Lower leg skin (tissue), 4 donors: ENCODE measurements around the gene SLC25A51. TPM values are rescaled to one million over a fixed set of nuclear protein-coding genes. Genes with fewer than 3 reads are reported as not detected.

ENCODE experiments used
- DNase-seq, 2 donors: peaks; one replicate each; pipeline ENCODE4 v3.0.0-alpha.2; 2019; ENCODE audit warnings: low spot score in 2 of 2
- H3K4me3 ChIP-seq: fragments of 200-600 bp; sonication (generic); 2 replicates; pipeline ENCODE4 v1.5.1; 2017; ENCODE audit warnings: mild to moderate bottlenecking, low read depth; ENCODE audit not compliant: poor library complexity, severe bottlenecking
- POLR2A ChIP-seq, 2 donors: fragments of 450-650 bp; IDR thresholded peaks; one replicate each; pipeline ENCODE4 v1.6.1; 2016 to 2017; ENCODE audit warnings: antibody characterized with exemption in 2 of 2, mild to moderate bottlenecking in 1 of 2, moderate library complexity in 1 of 2
- WGBS, 2 donors: methylation state at CpG; one replicate each; pipeline ENCODE4 v1.1.5; 2018; 5-methylcytosine and 5-hydroxymethylcytosine counted together
- intact Hi-C: fragments of 100-400 bp; cut with DNase I; formaldehyde crosslinking; loops from one replicate; pipeline ENCODE4 v1.15.0; 2023; ENCODE audit warnings: low total_unique reads
- total RNA-seq, 4 donors: library from RNA; depleted of rRNA; stranded (reverse); fragments of >200 nt; gene quantifications; one replicate each; pipeline ENCODE4 v1.1.0, GENCODE V29; 2016
- TF ChIP-seq, protein P1 (sequence below), 3 donors: fragments of 450-650 bp; IDR thresholded peaks; one replicate each; pipeline ENCODE4 v1.5.1; 2016; ENCODE audit warnings: antibody characterized with exemption in 3 of 3, mild to moderate bottlenecking in 3 of 3, moderate library complexity in 2 of 3

SLC25A51 gene
- total RNA-seq, 4 donors from 2014 or later = 13.3 to 24.8 (median 16.9) TPM

DNA sequence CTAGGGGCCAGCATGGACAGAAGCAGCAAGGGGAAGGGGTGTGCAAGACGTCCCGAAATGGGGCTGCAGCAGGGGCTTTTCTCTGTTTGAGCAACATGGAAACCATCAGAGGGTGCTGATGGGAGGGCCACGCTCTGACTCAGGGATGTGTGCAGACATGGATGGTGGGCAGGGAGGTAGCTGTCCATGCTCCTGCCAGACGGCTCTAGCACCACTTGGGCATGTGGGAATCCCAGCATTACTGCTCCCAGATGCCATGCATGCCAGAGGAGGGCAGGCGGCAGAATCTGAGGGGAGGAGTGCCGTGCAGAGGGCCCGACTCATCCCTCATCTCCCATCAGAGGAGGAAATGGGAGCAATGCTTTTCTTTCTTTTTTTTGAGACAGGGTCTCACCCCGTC lies 45.6 kb upstream of the SLC25A51 start:
- no peak overlapping the region for H3K4me3 ChIP-seq
- no peak for DNase-seq
- intact Hi-C loops = no loop called here
- 79 to 80% methylated on average over 8 of the region's 8 CpGs for WGBS, 2 donors
- TF ChIP-seq, protein P1, sequence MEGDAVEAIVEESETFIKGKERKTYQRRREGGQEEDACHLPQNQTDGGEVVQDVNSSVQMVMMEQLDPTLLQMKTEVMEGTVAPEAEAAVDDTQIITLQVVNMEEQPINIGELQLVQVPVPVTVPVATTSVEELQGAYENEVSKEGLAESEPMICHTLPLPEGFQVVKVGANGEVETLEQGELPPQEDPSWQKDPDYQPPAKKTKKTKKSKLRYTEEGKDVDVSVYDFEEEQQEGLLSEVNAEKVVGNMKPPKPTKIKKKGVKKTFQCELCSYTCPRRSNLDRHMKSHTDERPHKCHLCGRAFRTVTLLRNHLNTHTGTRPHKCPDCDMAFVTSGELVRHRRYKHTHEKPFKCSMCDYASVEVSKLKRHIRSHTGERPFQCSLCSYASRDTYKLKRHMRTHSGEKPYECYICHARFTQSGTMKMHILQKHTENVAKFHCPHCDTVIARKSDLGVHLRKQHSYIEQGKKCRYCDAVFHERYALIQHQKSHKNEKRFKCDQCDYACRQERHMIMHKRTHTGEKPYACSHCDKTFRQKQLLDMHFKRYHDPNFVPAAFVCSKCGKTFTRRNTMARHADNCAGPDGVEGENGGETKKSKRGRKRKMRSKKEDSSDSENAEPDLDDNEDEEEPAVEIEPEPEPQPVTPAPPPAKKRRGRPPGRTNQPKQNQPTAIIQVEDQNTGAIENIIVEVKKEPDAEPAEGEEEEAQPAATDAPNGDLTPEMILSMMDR (IDR thresholded peaks at IDR 0.05) = no peak

DNA sequence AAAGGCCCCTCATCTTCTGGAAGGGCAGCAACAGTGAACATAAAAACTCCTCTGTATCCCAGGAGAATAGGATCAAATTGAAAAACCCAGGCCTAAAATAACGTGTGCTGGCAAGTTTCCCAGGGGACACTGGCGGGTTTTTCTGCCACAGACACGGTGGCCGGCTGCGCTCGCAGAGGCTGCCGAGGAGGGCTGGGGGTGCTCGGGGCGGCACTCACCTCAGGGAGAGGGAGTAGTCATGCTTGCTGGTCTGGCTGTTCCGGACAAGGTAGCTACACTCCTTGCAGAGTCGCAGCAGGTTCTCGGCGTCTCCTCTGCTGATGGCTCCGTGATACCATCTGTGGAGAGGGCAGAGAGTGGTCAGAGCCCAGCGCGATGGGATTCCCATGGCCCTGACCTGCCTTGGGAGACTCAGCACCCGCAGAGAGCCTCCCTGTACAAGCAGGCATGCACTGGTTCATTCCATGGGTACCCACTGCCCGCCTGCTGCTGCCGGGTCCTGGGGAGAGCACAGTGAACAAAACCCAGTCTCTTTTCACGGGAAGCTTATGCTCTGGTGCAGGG lies 44.6 kb upstream of the SLC25A51 start:
- intact Hi-C loops = no loop called here
- H3K4me3 ChIP-seq = no peak overlapping the region
- TF ChIP-seq POLR2A (IDR thresholded peaks at IDR 0.05) = no peak
- TF ChIP-seq, protein P1 (IDR thresholded peaks at IDR 0.05) = no peak
- 88 to 92% methylated on average over 20 of the region's 20 CpGs for WGBS, 2 donors
- no peak for DNase-seq

GRCh38 chr9:37947977-37948376 lies 44.0 kb upstream of the SLC25A51 start:
- TF ChIP-seq, protein P1 (IDR thresholded peaks at IDR 0.05) = no peak
- TF ChIP-seq POLR2A (IDR thresholded peaks at IDR 0.05) = no peak
- 74 to 80% methylated on average over 9 of the region's 9 CpGs for WGBS, 2 donors
- no peak overlapping the region for H3K4me3 ChIP-seq
- intact Hi-C loops = no loop called here
- DNase-seq = no peak

DNA sequence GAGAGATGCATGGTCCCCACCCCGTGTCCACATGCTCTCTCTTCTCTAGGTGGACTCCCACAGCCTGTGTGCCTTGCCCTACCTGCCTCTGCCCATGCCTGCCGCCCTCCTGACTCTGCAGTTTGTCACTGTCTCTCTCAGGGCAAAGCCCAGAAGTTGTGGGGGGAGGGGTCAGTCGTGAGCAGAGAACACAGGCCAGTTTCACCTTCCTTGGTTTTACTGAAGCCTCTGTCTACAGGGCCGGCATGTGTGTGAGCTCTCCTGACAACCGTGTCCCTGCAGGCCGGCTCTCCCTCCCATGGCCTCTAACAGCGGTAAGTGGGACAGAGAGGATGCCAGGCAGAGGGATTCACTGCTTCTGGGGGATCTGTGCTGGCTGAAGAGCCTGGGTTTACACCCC lies 43.5 kb upstream of the SLC25A51 start:
- TF ChIP-seq, protein P1 (IDR thresholded peaks at IDR 0.05) = no peak
- no peak for TF ChIP-seq POLR2A (IDR thresholded peaks at IDR 0.05)
- intact Hi-C loops = no loop called here
- 90 to 96% methylated on average over 7 of the region's 7 CpGs for WGBS, 2 donors
- no peak for DNase-seq
- H3K4me3 ChIP-seq = no peak overlapping the region

- TF ChIP-seq POLR2A (IDR thresholded peaks at IDR 0.05) = no peak
- TF ChIP-seq, protein P1 (IDR thresholded peaks at IDR 0.05) = no peak
- intact Hi-C loops = no loop called here
- no peak overlapping the region for H3K4me3 ChIP-seq
- WGBS, 2 donors = 94 to 97% methylated on average over 7 of the region's 7 CpGs
- no peak for DNase-seq
Measured at GRCh38 chr9:37946971-37947370, 43.0 kb upstream of the SLC25A51 start.

DNA sequence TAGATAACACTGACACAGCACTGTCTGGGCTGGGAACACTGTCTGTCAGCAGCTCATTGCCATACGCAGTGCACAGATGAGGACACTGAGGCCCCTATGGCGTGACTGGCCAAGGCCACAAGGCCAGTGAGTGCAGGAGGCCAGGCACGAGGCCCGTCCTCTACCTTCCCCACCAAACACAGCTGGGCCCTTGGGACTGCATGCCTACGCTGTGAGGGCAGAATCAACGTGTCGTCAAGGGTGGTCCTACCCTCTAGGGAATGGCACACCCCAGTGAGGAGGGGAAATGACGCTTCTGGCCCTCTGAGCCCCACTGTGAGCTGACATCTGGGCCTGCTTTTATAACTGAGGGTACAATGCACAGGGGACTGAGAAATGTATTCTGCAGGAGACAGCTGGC lies 42.1 kb upstream of the SLC25A51 start:
- intact Hi-C loops = no loop called here
- no peak overlapping the region for H3K4me3 ChIP-seq
- no peak for DNase-seq
- TF ChIP-seq, protein P1 (IDR thresholded peaks at IDR 0.05) = no peak
- TF ChIP-seq POLR2A (IDR thresholded peaks at IDR 0.05) = no peak
- WGBS, 2 donors = 90 to 94% methylated on average over 8 of the region's 8 CpGs
